ENCODE measurements around the gene SLC25A23. TPM values are rescaled to one million over a fixed set of nuclear protein-coding genes. Genes with fewer than 3 reads are reported as not detected.
"Not testable (repeated sequence)": the region's sequence is repeated elsewhere in the genome, so short reads cannot be mapped to it uniquely, and the experiment has no call there.

Gene SLC25A23
- total and polyA plus RNA-seq, 9 donors = 26.7 to 74.0 (median 43.8) TPM

GRCh38 chr19:6431891-6432290 is 27.7 kb downstream of the SLC25A23 start:
- no peak for TF ChIP-seq EP300 (IDR thresholded peaks at IDR 0.05)
- no peak for TF ChIP-seq CTCF (IDR thresholded peaks at IDR 0.05)
- TF ChIP-seq POLR2A (IDR thresholded peaks at IDR 0.05) = no peak
- no peaks in the 10 kb centered on the region for H3K36me3 ChIP-seq
- no peaks in the 10 kb centered on the region for H3K4me1 ChIP-seq (ENCODE audit: insufficient read depth)
- DNase-seq = no peak
- H3K27me3 ChIP-seq = no peaks in the 10 kb centered on the region
- no peak overlapping the region for H3K27ac ChIP-seq
- no peak overlapping the region for H3K4me3 ChIP-seq
- intact Hi-C loops (cut with DNase I) = no loop called here
- no peaks in the 10 kb centered on the region for H3K9me3 ChIP-seq
- 89 to 91% (median 91%) methylated on average over 11 of the region's 11 CpGs for WGBS, 3 donors

GRCh38 chr19:6429419-6430221 is 30.0 kb downstream of the SLC25A23 start:
- H3K27ac ChIP-seq = no peak overlapping the region
- DNase-seq = no peak
- no peaks in the 10 kb centered on the region for H3K4me1 ChIP-seq (ENCODE audit: insufficient read depth)
- WGBS, 3 donors = 49 to 64% (median 54%) methylated on average over 20 of the region's 20 CpGs
- intact Hi-C loops (cut with DNase I) = loop anchor here in 1 of 4 donors (10.0 kb wide), 1 partner anchor 55 kb away; the partner anchor contains the start of genes ALKBH7 and PSPN
- H3K36me3 ChIP-seq = no peaks in the 10 kb centered on the region
- no peaks in the 10 kb centered on the region for H3K9me3 ChIP-seq
- no peaks in the 10 kb centered on the region for H3K27me3 ChIP-seq
- no peak for TF ChIP-seq EP300 (IDR thresholded peaks at IDR 0.05)
- H3K4me3 ChIP-seq = no peak overlapping the region

- 82 to 92% (median 85%) methylated on average over 2 of the region's 2 CpGs for whole genome bisulfite sequencing, 3 donors
- H3K36me3 ChIP-seq; H3K4me3 ChIP-seq; H3K27ac ChIP-seq; H3K9me3 ChIP-seq; H3K4me1 ChIP-seq (ENCODE audit: insufficient read depth); H3K27me3 ChIP-seq; DNase-seq: not testable (repeated sequence)
- intact Hi-C loops (cut with DNase I) = loop anchor here in 1 of 4 donors (10.0 kb wide), 1 partner anchor 54 kb away; the partner anchor contains the start of genes ALKBH7 and PSPN
Measured at GRCh38 chr19:6428692-6429418, 30.7 kb downstream of the SLC25A23 start.

GRCh38 chr19:6427131-6427530 is 32.5 kb downstream of the SLC25A23 start:
- Histone ChIP-seq H3K36me3 (no peaks in the 10 kb centered on the region), H3K27ac (no peak overlapping the region), H3K4me3 (no peak overlapping the region), H3K4me1 (ENCODE audit: insufficient read depth) (peaks cover 4% of the 10 kb centered on the region), H3K9me3 (no peaks in the 10 kb centered on the region), H3K27me3 (no peaks in the 10 kb centered on the region)
- TF ChIP-seq POLR2A (IDR thresholded peaks at IDR 0.05) = no peak
- no peak for TF ChIP-seq EP300 (IDR thresholded peaks at IDR 0.05)
- no peak for TF ChIP-seq CTCF (IDR thresholded peaks at IDR 0.05)
- peak in 1 of 5 donors; percentile 35 for DNase-seq
- intact Hi-C loops (cut with DNase I) = loop anchor here in 1 of 4 donors (10.0 kb wide), 1 partner anchor 52 kb away; the partner anchor contains the start of genes ALKBH7 and PSPN
- 92 to 94% (median 92%) methylated on average over 18 of the region's 18 CpGs for WGBS, 3 donors

- Histone ChIP-seq H3K9me3 (no peaks in the 10 kb centered on the region), H3K4me1 (ENCODE audit: insufficient read depth) (peaks cover 4% of the 10 kb centered on the region), H3K27me3 (no peaks in the 10 kb centered on the region), H3K27ac (peak overlapping the region; percentile 40 to 89), H3K36me3 (no peaks in the 10 kb centered on the region), H3K4me3 (peak overlapping the region; percentile 12)
- WGBS, 3 donors = 89 to 92% (median 91%) methylated on average over 21 of the region's 21 CpGs
- TF ChIP-seq POLR2A (IDR thresholded peaks at IDR 0.05) = no peak
- no peak for TF ChIP-seq EP300 (IDR thresholded peaks at IDR 0.05)
- TF ChIP-seq CTCF (IDR thresholded peaks at IDR 0.05) = peak in 1 of 3 donors; percentile 13
- DNase-seq = peak in 3 of 5 donors; percentile 31 to 53 (median 40)
- intact Hi-C loops (cut with DNase I) = loop anchor here in 1 of 4 donors (10.0 kb wide), 1 partner anchor 51 kb away; the partner anchor contains the start of genes ALKBH7 and PSPN
Measured at GRCh38 chr19:6425732-6426620, 33.6 kb downstream of the SLC25A23 start.

Data from ovary (tissue), 9 donors.